HG02571 (cell line): Measurements from ENCODE around the gene MTURN.

Experiments
- ATAC-seq: cut with Tn5 transposase; IDR thresholded peaks from one replicate; pipeline ENCODE4 v1.9.1; 2021; ENCODE audit warnings: mild to moderate bottlenecking, moderate library complexity; ENCODE audit not compliant: unreplicated experiment

MTURN gene

DNA sequence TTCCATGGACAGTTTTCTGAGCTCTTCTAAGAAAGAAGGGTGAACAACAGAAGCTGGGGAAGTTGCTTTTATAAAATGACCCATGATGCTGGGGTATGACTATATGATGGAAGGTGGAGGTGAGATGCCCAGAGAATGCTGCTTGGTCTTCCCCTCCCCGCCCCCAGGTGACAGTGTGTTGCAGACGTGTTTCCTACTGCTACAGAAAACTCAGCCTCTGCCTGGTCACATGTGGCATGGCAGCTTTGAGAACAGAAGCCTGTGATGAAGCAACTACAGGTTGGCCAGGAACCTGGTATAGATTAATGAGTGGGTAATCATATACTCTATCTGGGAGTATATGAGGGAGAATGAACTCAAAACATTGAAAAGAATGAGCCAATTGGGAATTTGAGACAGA is 67.1 kb downstream of the MTURN start:
- no peak for ATAC-seq

DNA sequence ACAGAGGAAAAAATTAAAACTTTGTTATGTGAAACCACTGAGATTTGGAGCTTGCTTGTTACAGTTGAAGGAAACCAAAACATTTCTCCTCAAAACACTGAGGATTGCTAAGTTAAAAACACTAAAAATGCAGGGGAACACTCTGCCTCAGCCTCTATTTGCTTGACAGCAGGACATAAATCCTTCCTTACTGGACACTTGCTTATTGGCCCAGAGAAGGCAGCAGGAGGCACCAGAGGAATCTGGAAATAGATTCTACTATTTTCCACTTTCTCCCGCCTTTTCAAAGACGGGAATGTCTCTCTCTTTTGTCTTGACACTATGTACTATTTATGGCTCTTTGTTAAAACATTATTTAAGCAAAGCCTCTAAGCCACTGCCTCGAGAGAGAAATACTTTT is 67.9 kb downstream of the MTURN start:
- no peak for ATAC-seq

DNA sequence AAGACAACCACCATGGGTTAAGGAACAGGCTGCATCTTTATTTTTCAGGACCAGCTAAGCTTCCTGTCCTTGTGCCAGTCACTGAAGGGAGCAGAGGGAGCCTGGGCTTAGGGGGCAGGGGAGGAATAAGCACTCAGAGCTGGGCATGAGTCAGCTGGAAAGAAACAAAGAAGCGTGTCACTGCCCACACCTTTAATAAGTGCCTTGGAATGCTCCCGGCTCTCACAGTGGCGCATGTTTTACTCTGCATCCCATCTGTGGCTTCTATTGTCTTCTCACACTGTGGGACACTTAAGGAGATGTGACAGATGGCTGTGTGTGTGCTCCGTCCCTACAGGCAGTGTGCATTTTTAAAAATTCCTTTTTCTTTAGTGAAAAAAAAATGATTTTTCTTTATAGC is 71.7 kb downstream of the MTURN start:
- no peak for ATAC-seq

DNA sequence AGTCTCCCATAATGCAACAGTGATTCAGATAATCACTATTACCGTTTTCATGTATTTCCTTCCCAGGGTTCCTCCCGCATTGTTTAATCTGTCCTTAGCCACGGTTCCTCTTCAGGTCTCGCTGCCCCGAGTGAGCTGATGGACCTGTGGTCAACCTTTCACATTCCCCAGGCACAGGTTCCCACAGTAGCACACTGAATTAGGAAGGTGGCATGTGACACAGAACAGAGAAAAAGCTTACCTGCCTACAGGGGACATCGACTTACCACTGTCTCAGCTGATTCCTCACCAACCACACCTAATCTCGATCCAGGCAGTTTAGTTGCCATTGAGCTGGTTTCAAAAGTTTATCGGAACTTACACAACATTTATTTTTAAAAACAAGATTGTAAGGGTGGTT is 72.2 kb downstream of the MTURN start:
- ATAC-seq, result no peak

DNA sequence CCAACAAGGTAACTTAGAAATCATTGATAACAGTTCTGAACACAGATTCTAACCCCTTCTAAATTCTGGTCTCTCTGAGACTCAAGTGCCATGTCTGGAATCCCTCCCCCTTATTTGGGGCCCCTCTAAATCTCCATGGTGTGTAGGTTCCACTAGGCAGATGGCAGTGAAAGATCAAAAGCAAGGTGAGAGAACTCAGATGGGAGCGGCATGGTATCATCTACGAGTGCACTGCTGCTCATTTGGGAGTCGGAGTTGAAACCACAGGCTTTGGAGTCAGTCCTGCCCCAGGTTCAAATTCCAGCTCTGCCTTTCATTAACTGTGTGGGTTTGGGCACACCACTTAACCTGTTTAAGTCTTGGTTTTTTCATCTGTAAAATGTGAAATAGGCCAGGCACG is 72.6 kb downstream of the MTURN start:
- ATAC-seq, result no peak

- no peak for ATAC-seq
Observed at GRCh38 chr7:30209951-30210350, 75.2 kb downstream of the MTURN start.
